ENCODE data around the gene BTBD9. TPM values are rescaled to one million over a fixed set of nuclear protein-coding genes. Genes with fewer than 3 reads are reported as not detected.
A peak's percentile ranks its signal among the peaks of the same experiment; 100 is the strongest.

The BTBD9 gene
- total RNA-seq, 1 experiment from 2014 or later = 4.7 TPM

GRCh38 chr6:38495922-38496635, 143.7 kb downstream of the BTBD9 start:
- no peak overlapping the region for H3K4me3 ChIP-seq (ENCODE audit: low read length)
- H3K27me3 ChIP-seq (ENCODE audit: low read length) = no peaks in the 10 kb centered on the region
- H3K4me1 ChIP-seq (ENCODE audit: low read length) = no peaks in the 10 kb centered on the region
- no peak for DNase-seq
- no peak overlapping the region for H3K4me2 ChIP-seq (ENCODE audit: low read depth, low read length, poor library complexity, severe bottlenecking)
- H3K36me3 ChIP-seq (ENCODE audit: insufficient read depth, low read length) = no peaks in the 10 kb centered on the region
- no peaks in the 10 kb centered on the region for H3K79me2 ChIP-seq (ENCODE audit: low read length)
- H2AFZ ChIP-seq (ENCODE audit: low read length) = no peak overlapping the region
- peaks cover 22% of the 10 kb centered on the region for H4K20me1 ChIP-seq (ENCODE audit: insufficient read depth, low read depth, low read length)
- H3K9ac ChIP-seq (ENCODE audit: low read length) = no peak overlapping the region
- no peaks in the 10 kb centered on the region for H3K9me3 ChIP-seq (ENCODE audit: low read length)
- no peaks in the 10 kb centered on the region for H3K9me2 ChIP-seq (replicated peaks; ENCODE audit: insufficient read depth, low read length)
- no peak overlapping the region for H3K27ac ChIP-seq (ENCODE audit: low read length)

- no peaks in the 10 kb centered on the region for H3K27me3 ChIP-seq (ENCODE audit: low read length)
- H3K4me1 ChIP-seq (ENCODE audit: low read length) = no peaks in the 10 kb centered on the region
- H2AFZ ChIP-seq (ENCODE audit: low read length) = no peak overlapping the region
- no peak for DNase-seq
- H3K79me2 ChIP-seq (ENCODE audit: low read length) = no peaks in the 10 kb centered on the region
- no peaks in the 10 kb centered on the region for H3K9me2 ChIP-seq (replicated peaks; ENCODE audit: insufficient read depth, low read length)
- H4K20me1 ChIP-seq (ENCODE audit: insufficient read depth, low read depth, low read length) = peaks cover 18% of the 10 kb centered on the region
- H3K27ac ChIP-seq (ENCODE audit: low read length) = no peak overlapping the region
- H3K9ac ChIP-seq (ENCODE audit: low read length) = no peak overlapping the region
- H3K36me3 ChIP-seq (ENCODE audit: insufficient read depth, low read length) = no peaks in the 10 kb centered on the region
- H3K9me3 ChIP-seq (ENCODE audit: low read length) = no peaks in the 10 kb centered on the region
- H3K4me3 ChIP-seq (ENCODE audit: low read length) = no peak overlapping the region
- H3K4me2 ChIP-seq (ENCODE audit: low read depth, low read length, poor library complexity, severe bottlenecking) = no peak overlapping the region
Observed at GRCh38 chr6:38495518-38495917, 144.2 kb downstream of the BTBD9 start.

GRCh38 chr6:38493931-38494547, 145.7 kb downstream of the BTBD9 start:
- no peaks in the 10 kb centered on the region for H3K36me3 ChIP-seq (ENCODE audit: insufficient read depth, low read length)
- H2AFZ ChIP-seq (ENCODE audit: low read length) = no peak overlapping the region

GRCh38 chr6:38492031-38492430, 147.7 kb downstream of the BTBD9 start:
- Histone ChIP-seq H3K9ac (ENCODE audit: low read length) (no peak overlapping the region), H3K4me3 (ENCODE audit: low read length) (no peak overlapping the region), H3K36me3 (ENCODE audit: insufficient read depth, low read length) (no peaks in the 10 kb centered on the region), H3K9me2 (replicated peaks; ENCODE audit: insufficient read depth, low read length) (no peaks in the 10 kb centered on the region), H3K79me2 (ENCODE audit: low read length) (no peaks in the 10 kb centered on the region), H2AFZ (ENCODE audit: low read length) (no peak overlapping the region), H3K27me3 (ENCODE audit: low read length) (no peaks in the 10 kb centered on the region), H3K4me2 (ENCODE audit: low read depth, low read length, poor library complexity, severe bottlenecking) (no peak overlapping the region), H3K9me3 (ENCODE audit: low read length) (no peaks in the 10 kb centered on the region), H4K20me1 (ENCODE audit: insufficient read depth, low read depth, low read length) (peaks cover 12% of the 10 kb centered on the region), H3K4me1 (ENCODE audit: low read length) (no peaks in the 10 kb centered on the region), H3K27ac (ENCODE audit: low read length) (no peak overlapping the region)
- no peak for DNase-seq

More at GRCh38 chr6:38493931-38494547, 145.7 kb downstream of the BTBD9 start:
- DNase-seq = peak; percentile 89
- H3K4me2 ChIP-seq (ENCODE audit: low read depth, low read length, poor library complexity, severe bottlenecking) = no peak overlapping the region
- H3K4me1 ChIP-seq (ENCODE audit: low read length) = no peaks in the 10 kb centered on the region
- no peaks in the 10 kb centered on the region for H3K27me3 ChIP-seq (ENCODE audit: low read length)
- no peaks in the 10 kb centered on the region for H3K9me3 ChIP-seq (ENCODE audit: low read length)
- no peak overlapping the region for H3K9ac ChIP-seq (ENCODE audit: low read length)
- no peaks in the 10 kb centered on the region for H3K9me2 ChIP-seq (replicated peaks; ENCODE audit: insufficient read depth, low read length)
- no peaks in the 10 kb centered on the region for H3K79me2 ChIP-seq (ENCODE audit: low read length)
- H4K20me1 ChIP-seq (ENCODE audit: insufficient read depth, low read depth, low read length) = peaks cover 16% of the 10 kb centered on the region
- no peak overlapping the region for H3K4me3 ChIP-seq (ENCODE audit: low read length)
- H3K27ac ChIP-seq (ENCODE audit: low read length) = no peak overlapping the region

GRCh38 chr6:38489951-38490350, 149.8 kb downstream of the BTBD9 start:
- H3K4me3 ChIP-seq (ENCODE audit: low read length) = no peak overlapping the region
- no peaks in the 10 kb centered on the region for H3K79me2 ChIP-seq (ENCODE audit: low read length)
- peaks cover 12% of the 10 kb centered on the region for H4K20me1 ChIP-seq (ENCODE audit: insufficient read depth, low read depth, low read length)
- H3K9me3 ChIP-seq (ENCODE audit: low read length) = no peaks in the 10 kb centered on the region
- H3K36me3 ChIP-seq (ENCODE audit: insufficient read depth, low read length) = no peaks in the 10 kb centered on the region
- H3K9ac ChIP-seq (ENCODE audit: low read length) = no peak overlapping the region
- no peaks in the 10 kb centered on the region for H3K9me2 ChIP-seq (replicated peaks; ENCODE audit: insufficient read depth, low read length)
- no peak overlapping the region for H3K27ac ChIP-seq (ENCODE audit: low read length)
- no peak overlapping the region for H3K4me2 ChIP-seq (ENCODE audit: low read depth, low read length, poor library complexity, severe bottlenecking)
- H3K4me1 ChIP-seq (ENCODE audit: low read length) = no peaks in the 10 kb centered on the region
- no peak overlapping the region for H2AFZ ChIP-seq (ENCODE audit: low read length)
- no peaks in the 10 kb centered on the region for H3K27me3 ChIP-seq (ENCODE audit: low read length)
- DNase-seq = no peak

- Histone ChIP-seq H3K27me3 (ENCODE audit: low read length) (no peaks in the 10 kb centered on the region), H3K4me3 (ENCODE audit: low read length) (no peak overlapping the region), H3K27ac (ENCODE audit: low read length) (no peak overlapping the region), H3K9me3 (ENCODE audit: low read length) (no peaks in the 10 kb centered on the region), H3K9me2 (replicated peaks; ENCODE audit: insufficient read depth, low read length) (no peaks in the 10 kb centered on the region), H3K36me3 (ENCODE audit: insufficient read depth, low read length) (no peaks in the 10 kb centered on the region), H3K9ac (ENCODE audit: low read length) (no peak overlapping the region), H3K79me2 (ENCODE audit: low read length) (no peaks in the 10 kb centered on the region), H2AFZ (ENCODE audit: low read length) (no peak overlapping the region), H3K4me1 (ENCODE audit: low read length) (no peaks in the 10 kb centered on the region), H4K20me1 (ENCODE audit: insufficient read depth, low read depth, low read length) (0 out of 2 replicates have a peak, but pooled peaks cover 4% of the 10 kb centered on the region), H3K4me2 (ENCODE audit: low read depth, low read length, poor library complexity, severe bottlenecking) (no peak overlapping the region)
- no peak for DNase-seq
Observed at GRCh38 chr6:38487423-38487822, 152.3 kb downstream of the BTBD9 start.

- H3K9me2 ChIP-seq (replicated peaks; ENCODE audit: insufficient read depth, low read length) = no peaks in the 10 kb centered on the region
- 0 out of 2 replicates have a peak, but pooled peaks cover 4% of the 10 kb centered on the region for H4K20me1 ChIP-seq (ENCODE audit: insufficient read depth, low read depth, low read length)
- no peaks in the 10 kb centered on the region for H3K36me3 ChIP-seq (ENCODE audit: insufficient read depth, low read length)
- no peak for DNase-seq
- no peak overlapping the region for H2AFZ ChIP-seq (ENCODE audit: low read length)
- no peak overlapping the region for H3K4me3 ChIP-seq (ENCODE audit: low read length)
- H3K27me3 ChIP-seq (ENCODE audit: low read length) = no peaks in the 10 kb centered on the region
- no peak overlapping the region for H3K4me2 ChIP-seq (ENCODE audit: low read depth, low read length, poor library complexity, severe bottlenecking)
- no peak overlapping the region for H3K27ac ChIP-seq (ENCODE audit: low read length)
- no peaks in the 10 kb centered on the region for H3K9me3 ChIP-seq (ENCODE audit: low read length)
- H3K4me1 ChIP-seq (ENCODE audit: low read length) = no peaks in the 10 kb centered on the region
- H3K79me2 ChIP-seq (ENCODE audit: low read length) = no peaks in the 10 kb centered on the region
- H3K9ac ChIP-seq (ENCODE audit: low read length) = no peak overlapping the region
Observed at GRCh38 chr6:38485488-38485887, 154.2 kb downstream of the BTBD9 start.

- H4K20me1 ChIP-seq (ENCODE audit: insufficient read depth, low read depth, low read length) = 0 out of 2 replicates have a peak, but pooled peaks cover 10% of the 10 kb centered on the region
- no peaks in the 10 kb centered on the region for H3K4me1 ChIP-seq (ENCODE audit: low read length)
- H3K4me3 ChIP-seq (ENCODE audit: low read length) = no peak overlapping the region
- no peaks in the 10 kb centered on the region for H3K9me2 ChIP-seq (replicated peaks; ENCODE audit: insufficient read depth, low read length)
- no peak overlapping the region for H3K4me2 ChIP-seq (ENCODE audit: low read depth, low read length, poor library complexity, severe bottlenecking)
- no peak overlapping the region for H3K9ac ChIP-seq (ENCODE audit: low read length)
- no peaks in the 10 kb centered on the region for H3K36me3 ChIP-seq (ENCODE audit: insufficient read depth, low read length)
- no peaks in the 10 kb centered on the region for H3K9me3 ChIP-seq (ENCODE audit: low read length)
- no peaks in the 10 kb centered on the region for H3K79me2 ChIP-seq (ENCODE audit: low read length)
- DNase-seq = no peak
- no peak overlapping the region for H2AFZ ChIP-seq (ENCODE audit: low read length)
- H3K27me3 ChIP-seq (ENCODE audit: low read length) = no peaks in the 10 kb centered on the region
- no peak overlapping the region for H3K27ac ChIP-seq (ENCODE audit: low read length)
Observed at GRCh38 chr6:38484656-38485055, 155.1 kb downstream of the BTBD9 start.

All from Karpas-422 (cell line).